Eye (tissue), 1 donor: ENCODE results near the gene SPAG7.

ENCODE experiments used
- DNase-seq: peaks from one replicate; pipeline ENCODE4 v3.0.0-alpha.2; 2015

Gene SPAG7

DNA sequence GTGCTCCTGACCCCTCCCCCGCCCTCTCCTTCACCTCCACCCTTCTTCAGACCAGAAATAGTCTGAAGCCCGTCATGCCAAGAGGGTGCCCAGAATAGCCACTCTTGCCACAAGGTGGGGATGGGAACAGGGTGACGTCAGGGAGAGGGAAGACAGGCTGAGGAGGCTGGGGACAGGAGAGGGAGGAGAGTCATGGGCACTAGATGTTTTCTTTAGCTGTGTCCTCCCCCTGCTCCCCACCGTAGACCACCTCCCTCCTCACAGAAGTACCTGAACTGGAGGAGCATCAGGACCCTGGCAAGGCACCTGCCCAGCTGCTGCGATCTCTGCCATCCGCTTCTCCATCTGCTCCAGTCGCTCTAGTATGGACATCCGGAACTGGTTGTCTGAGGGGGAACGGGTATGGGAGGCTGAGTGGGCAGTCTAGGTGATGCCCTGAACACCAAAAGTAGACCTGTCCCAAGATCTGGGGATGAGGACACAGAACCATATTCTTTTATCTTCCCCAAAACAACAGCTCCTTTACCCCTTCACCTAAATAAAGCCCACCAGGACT lies 6.6 kb upstream of the SPAG7 start:
- no peak for DNase-seq

DNA sequence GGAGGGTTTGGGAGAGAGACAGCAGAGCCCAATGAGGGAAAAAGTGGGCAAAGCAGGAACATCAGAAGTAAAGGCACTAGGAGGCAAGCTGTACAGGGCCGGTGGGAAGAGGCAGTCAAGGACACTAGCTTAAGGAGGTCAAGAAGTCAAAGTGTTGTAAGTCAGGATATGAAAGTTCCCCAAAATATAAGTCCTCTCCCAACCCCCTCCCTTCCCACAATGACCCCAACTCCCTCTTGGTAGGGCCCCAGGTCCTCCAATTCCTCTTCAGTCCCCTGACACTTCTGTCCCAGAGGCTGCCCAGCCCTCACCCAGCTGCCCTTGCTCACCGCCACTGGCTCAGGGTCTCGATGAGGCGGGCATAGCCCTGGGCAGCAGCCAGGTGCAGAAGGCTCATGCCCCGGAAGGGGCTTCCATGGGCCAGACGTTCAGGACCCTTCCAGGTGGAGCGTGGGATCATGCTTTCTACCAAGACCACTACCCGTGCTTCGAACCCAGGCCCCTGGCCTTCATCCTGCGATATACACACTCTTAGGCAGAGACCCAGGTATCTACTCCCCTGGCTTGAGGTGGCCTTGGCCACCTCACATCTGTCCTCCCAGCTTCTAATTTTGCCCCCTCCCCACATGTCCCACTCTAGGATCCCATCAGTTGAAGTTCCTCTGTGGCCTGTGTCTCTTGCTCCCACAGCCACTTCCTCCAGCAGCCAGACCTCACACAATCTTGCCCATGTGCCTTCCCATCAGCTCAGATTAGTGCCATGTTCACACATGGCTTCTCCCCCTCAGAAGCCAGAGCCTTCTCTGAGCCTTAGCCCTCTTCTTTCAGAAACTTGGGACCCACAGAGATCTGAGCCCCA lies 5.9 kb upstream of the SPAG7 start:
- DNase-seq: no peak

GRCh38 chr17:4972752-4973151 lies 5.1 kb upstream of the SPAG7 start:
- no peak for DNase-seq

DNA sequence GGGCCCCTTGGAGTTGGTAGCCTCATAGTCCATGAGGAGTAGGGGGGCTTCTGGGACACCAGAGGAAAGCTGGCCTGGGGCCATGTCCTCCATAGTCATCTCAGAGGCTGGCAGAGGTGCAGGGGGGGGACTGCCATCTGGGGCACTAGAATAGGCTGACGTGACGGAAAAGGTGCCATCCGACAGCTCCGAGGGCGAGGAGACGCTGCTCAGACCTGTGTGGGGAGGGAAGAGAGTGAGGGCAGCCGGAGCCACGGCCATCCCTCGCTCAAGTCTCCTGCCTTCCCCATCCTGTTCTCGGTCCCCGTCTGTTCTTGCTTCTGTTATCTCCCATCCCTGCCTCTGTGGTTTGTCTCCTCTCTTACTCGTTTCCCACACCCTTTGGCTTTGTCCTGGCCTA lies 4.7 kb upstream of the SPAG7 start:
- DNase-seq: no peak

DNA sequence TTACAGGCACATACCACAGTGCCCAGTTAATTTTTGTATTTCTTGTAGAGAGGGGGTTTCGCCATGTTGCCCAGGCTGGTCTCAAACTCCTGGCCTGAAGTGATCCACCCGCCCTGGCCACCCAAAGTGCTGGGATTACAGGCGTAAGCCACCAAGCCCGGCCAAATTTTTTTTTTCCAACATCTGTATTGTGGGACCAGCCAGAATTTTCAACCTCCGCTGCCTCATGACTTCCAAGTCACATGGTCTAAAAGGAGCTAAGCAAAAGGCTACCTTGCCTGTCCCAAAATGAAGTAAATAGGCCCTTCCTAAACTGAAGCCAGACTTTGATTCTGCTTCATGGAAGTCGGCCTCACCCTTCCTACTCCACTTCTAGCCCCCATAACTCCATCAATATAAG lies 4.2 kb upstream of the SPAG7 start:
- no peak for DNase-seq

GRCh38 chr17:4970273-4970672 lies 2.7 kb upstream of the SPAG7 start:
- no peak for DNase-seq

GRCh38 chr17:4969551-4970173 lies 2.0 kb upstream of the SPAG7 start:
- no peak for DNase-seq

DNA sequence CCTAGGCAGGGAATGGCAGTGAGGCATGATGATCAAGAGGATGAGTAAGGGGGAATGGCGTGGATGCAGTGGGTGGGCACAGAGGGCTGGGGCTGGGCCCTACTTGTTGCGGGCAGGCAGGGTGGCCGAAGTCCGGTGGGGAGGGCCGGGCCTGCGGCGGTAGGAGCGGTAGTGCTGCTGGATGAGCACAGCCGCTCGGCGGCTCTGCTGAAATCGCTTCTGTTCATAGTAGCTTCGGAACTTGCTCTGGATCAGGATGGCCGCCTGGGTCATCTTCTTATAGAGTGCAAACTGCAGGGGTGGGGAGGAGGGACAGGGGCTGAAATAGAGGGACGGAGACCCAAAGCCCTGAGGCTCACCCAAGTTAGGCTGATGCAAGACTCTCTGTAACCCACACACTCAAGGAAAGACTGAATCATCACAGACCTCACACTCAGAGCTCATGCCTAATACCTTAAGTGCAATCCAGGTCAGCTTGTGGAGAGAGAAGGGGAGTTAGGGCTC lies 1.5 kb upstream of the SPAG7 start:
- peak; percentile 35 for DNase-seq

GRCh38 chr17:4968486-4969046 lies 949 bp upstream of the SPAG7 start:
- DNase-seq: peak; percentile 71

- DNase-seq: peak; percentile 99
Observed at GRCh38 chr17:4966844-4967538, 626 bp downstream of the SPAG7 start.

DNA sequence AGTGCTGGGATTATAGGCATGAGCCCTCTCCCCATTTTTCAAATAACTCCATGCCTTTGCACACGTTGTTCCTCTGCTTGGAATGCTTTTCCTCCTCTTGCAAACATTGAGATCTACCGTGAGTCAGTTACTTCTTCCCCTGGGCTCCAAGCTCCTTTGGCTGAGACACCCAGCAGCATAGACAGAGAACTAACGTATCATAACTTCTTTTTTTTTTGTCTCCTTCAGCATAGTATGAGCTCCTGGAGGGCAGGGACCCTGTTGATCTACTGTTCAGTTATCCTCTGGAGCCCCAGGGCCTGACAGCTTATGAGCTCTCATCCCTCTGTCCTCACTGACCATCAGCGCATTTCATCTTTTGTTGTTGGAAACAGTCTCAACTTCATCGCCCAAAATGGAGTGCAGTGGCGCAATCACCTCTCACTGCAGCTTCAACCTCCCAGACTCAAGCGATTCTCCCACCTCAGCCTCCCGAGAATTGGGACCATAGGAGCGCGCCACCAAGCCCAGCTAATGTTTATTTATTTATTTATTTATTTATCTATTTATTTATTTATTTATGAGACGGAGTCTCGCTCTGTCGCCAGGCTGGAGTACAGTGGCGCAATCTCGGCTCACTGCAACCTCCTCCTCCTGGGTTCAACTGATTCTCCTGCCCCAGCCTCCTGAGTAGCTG lies 2.2 kb downstream of the SPAG7 start:
- DNase-seq: no peak

DNA sequence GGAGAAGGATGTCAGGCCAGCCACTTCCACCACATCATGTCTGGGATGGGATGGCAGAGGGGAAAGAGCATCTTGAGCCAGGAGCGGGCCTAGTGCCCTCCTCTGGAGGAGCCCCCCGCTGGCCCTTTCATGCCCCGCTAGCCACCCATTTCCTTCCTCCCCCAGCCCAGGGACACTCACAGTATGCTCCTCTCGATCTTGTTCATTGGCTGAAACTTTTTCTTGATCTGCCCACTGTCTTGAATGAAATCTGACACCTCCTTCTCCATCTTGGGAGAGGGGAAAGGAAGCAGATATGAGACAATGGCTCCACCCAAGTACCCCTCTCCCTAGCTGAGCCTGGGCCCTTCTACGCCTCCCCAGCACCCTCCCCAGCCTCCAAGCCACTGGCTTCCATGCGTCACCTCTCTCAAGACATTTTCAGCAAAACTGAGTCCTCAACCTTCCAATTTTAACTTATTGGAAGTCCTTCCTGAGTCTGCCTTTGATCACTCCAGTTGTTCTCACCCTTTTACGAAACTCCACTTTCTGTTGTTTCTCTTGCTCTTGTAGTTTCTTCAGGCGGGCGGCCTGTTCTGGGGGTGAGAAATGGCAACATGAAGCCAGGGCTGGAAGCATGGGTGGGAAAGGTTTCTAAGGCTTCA lies 7.2 kb downstream of the SPAG7 start:
- no peak for DNase-seq

DNA sequence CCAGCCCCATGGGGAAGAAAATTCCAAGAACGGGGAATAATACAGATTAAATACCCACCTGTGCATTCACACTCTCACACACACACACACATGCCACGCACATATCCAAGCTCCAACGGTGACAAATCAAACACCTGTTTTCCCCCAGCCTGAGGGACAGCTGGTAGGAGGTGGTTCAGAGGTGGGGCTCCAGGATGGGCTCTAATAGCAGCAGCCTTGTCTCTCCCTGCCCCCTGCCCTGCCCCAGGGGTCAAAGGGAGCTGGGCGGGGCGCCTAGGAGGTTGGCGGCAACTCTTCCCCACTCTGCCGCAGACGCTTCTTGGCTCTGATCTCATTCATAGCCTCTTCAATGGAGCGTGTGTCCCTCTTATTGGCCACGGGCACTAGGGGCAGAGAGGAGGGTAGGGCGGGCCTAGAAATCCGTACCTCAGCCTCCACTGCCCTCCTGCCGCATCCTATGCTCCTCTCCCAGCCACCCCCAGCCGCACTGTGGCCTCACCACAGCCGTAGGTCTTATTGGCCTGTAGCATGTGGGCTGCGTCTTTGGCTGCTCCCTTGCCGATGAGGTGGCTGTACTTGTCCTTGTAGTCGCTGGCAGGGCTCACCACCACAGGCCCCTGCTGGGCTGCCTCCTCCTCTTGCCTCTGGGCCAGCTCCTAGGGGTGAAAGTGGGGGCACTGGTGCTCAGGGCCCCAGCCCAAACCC lies 8.2 kb downstream of the SPAG7 start:
- no peak for DNase-seq

DNA sequence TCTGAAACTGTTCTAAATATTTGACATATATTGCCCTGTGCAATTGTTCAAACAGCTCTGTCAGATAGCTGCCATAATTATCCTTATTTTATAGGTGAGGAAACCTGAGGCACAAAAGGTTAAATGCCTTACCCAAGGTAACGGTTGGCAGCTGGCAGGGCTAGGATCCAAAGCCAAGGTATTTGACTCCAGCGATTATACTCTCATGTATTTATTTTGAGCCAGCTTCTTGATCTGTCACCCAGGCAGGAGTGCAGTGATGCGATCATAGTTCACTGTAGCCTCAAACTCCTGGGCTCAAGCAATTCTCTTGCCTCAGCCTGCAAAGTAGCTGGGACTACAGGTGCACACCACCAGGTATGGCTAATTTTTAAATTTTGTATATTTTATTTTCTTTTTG lies 9.5 kb downstream of the SPAG7 start:
- DNase-seq: no peak

DNA sequence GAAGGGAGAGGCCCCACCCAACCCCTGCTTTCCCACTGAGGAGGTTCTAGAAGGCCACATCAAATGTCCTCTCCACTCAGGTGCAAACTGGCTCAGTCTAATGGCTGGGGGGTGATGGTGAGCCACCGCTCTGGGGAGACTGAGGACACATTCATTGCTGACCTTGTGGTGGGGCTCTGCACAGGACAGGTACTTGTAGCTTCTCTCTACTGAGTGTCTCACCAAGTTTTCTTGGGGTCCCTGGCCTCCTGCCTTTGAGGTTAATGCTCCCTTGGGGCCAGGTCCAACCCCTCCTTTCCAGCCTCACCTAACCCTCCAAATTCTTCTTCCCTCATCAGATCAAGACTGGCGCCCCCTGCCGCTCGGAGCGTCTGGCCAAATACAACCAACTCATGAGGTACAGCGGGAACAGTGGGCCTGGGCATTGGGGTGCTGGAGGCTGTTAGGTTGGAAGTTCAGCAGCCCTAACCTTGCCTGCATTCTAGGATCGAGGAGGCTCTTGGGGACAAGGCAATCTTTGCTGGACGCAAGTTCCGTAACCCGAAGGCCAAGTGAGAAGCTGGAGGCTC lies 11.0 kb downstream of the SPAG7 start:
- no peak for DNase-seq

GRCh38 chr17:4955091-4955490 lies 12.5 kb downstream of the SPAG7 start:
- no peak for DNase-seq

- DNase-seq: peak; percentile 14
Observed at GRCh38 chr17:4953451-4953961, 14.1 kb downstream of the SPAG7 start.

GRCh38 chr17:4951486-4951885 lies 16.1 kb downstream of the SPAG7 start:
- DNase-seq: no peak

GRCh38 chr17:4950746-4951204 lies 16.8 kb downstream of the SPAG7 start, which contains the start of gene ENO3:
Gene ENO3 (plus strand): TSS chr17:4951119. CDS start chr17:4951830, 711 bp downstream.
- DNase-seq: peak; percentile 45

GRCh38 chr17:4950075-4950745 lies 17.4 kb downstream of the SPAG7 start:
- peak; percentile 61 for DNase-seq
